ENCODE data around the gene APBA1.

- TF ChIP-seq RXRA (IDR thresholded peaks at IDR 0.05; ENCODE audit: borderline replicate concordance, low read depth) (no peak), POLR2AphosphoS5 (IDR thresholded peaks at IDR 0.05; ENCODE audit: low read depth, low read length) (no peak), RAD21 (IDR thresholded peaks at IDR 0.05; ENCODE audit: low read length) (no peak)
Measured at GRCh38 chr9:69397384-69398214, 274.6 kb downstream of the APBA1 start.
